OCI-LY3 (cell line): ENCODE results near the gene TMEM191C.
"Not testable (repeated sequence)": the region's sequence is repeated elsewhere in the genome, so short reads cannot be mapped to it uniquely, and the experiment has no call there.

Experiments used
- H2AFZ ChIP-seq: fragments of 200-600, 300-600 bp; shearing (Covaris generic); 2 replicates; pipeline ENCODE4 v1.6.0; 2014; ENCODE audit warnings: antibody characterized with exemption, low read depth, low read length
- H3K27ac ChIP-seq: fragments of 200-600, 300-600 bp; sonication (generic); 2 replicates; pipeline ENCODE4 v1.5.1; 2014; ENCODE audit warnings: mild to moderate bottlenecking, low read length, moderate library complexity, mixed read lengths
- H3K27me3 ChIP-seq: fragments of 200-600, 300-600 bp; sonication (generic); 2 replicates; pipeline ENCODE4 v1.6.1; 2014; ENCODE audit warnings: low read depth, low read length, mixed read lengths
- H3K36me3 ChIP-seq: fragments of 200-600, 300-600 bp; sonication (generic); replicated peaks from 2 replicates; pipeline ENCODE3; 2014; ENCODE audit warnings: low read depth, low read length, mixed read lengths
- H3K4me1 ChIP-seq: fragments of 300-600, 200-600 bp; sonication (generic); 2 replicates; pipeline ENCODE4 v1.6.1; 2014; ENCODE audit warnings: low read length, mixed read lengths
- H3K4me2 ChIP-seq: fragments of 200-600, 300-600 bp; sonication (generic); 2 replicates; pipeline ENCODE4 v1.6.1; 2014; ENCODE audit warnings: low read length, mixed read lengths
- H3K4me3 ChIP-seq: fragments of 300-600, 200-600 bp; sonication (generic); 2 replicates; pipeline ENCODE4 v1.5.1; 2014; ENCODE audit warnings: antibody characterized with exemption, mild to moderate bottlenecking, low read length, moderate library complexity
- H3K79me2 ChIP-seq: fragments of 300-600, 200-600 bp; shearing (Covaris generic); 2 replicates; pipeline ENCODE4 v1.6.1; 2014; ENCODE audit warnings: mild to moderate bottlenecking, low read length, mixed read lengths
- H3K9ac ChIP-seq: fragments of 300-600, 200-600 bp; shearing (Covaris generic); 2 replicates; pipeline ENCODE4 v1.6.0; 2014; ENCODE audit warnings: mild to moderate bottlenecking, low read length, moderate library complexity
- H3K9me3 ChIP-seq: fragments of 200-600, 300-600 bp; shearing (Covaris generic); 2 replicates; pipeline ENCODE4 v1.6.1; 2014; ENCODE audit warnings: low read length, mixed read lengths; ENCODE audit not compliant: insufficient read depth
- H4K20me1 ChIP-seq: fragments of 200-600, 300-600 bp; sonication (generic); 2 replicates; pipeline ENCODE4 v1.6.1; 2016; ENCODE audit warnings: low read length, mixed read lengths; ENCODE audit not compliant: insufficient read depth

The TMEM191C gene

GRCh38 chr22:21467337-21468193 lies at the start of gene TMEM191C:
TSS of gene TMEM191C (plus strand) at chr22:21467387. CDS start at chr22:21467460, 73 bp downstream.
- H3K4me1 ChIP-seq, H3K4me2 ChIP-seq, H2AFZ ChIP-seq, H3K27me3 ChIP-seq, H3K36me3 ChIP-seq, H3K79me2 ChIP-seq, H4K20me1 ChIP-seq, H3K9ac ChIP-seq, H3K9me3 ChIP-seq: not testable (repeated sequence)
- peak within 1 kb of the TSS; percentile 42 for H3K27ac ChIP-seq
- H3K4me3 ChIP-seq, result peak within 1 kb of the TSS; percentile 55

DNA sequence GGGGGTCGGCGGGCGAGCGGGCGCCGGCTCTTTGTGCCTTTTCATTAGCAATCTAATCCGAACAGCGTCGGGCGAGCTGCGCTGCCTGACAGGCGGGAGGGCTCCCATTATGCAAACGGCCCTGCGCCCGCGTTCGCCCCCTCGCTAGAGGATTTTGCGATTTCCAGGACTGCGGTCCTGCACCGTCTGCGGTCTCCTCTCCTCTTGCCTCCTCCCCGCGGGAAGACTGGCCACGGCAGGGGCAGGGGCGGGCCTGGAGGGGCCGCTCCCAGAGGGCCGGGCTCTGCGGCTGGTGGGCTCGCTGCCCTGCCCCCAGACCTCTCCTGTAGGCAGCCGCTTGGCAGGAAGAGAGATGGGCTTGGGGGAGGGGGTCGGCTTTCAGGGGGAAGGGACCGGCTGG lies 49.3 kb upstream of the TMEM191C start:
- H3K4me1 ChIP-seq, H3K4me2 ChIP-seq, H3K27ac ChIP-seq, H4K20me1 ChIP-seq, H3K9me3 ChIP-seq, H3K9ac ChIP-seq, H2AFZ ChIP-seq, H3K79me2 ChIP-seq, H3K27me3 ChIP-seq, H3K36me3 ChIP-seq: not testable (repeated sequence)
- peak overlapping the region; percentile 65; the same call in 1 of the 2 replicates for H3K4me3 ChIP-seq

- not testable (repeated sequence) for H3K4me3 ChIP-seq, H3K9me3 ChIP-seq, H3K9ac ChIP-seq, H3K36me3 ChIP-seq, H2AFZ ChIP-seq, H3K27me3 ChIP-seq, H3K79me2 ChIP-seq, H3K4me1 ChIP-seq, H3K27ac ChIP-seq, H4K20me1 ChIP-seq, H3K4me2 ChIP-seq
These were observed 48.1 kb upstream of the TMEM191C start for GRCh38 chr22:21418974-21419638.

GRCh38 chr22:21420180-21420763 lies 46.9 kb upstream of the TMEM191C start:
- H3K9me3 ChIP-seq, H3K9ac ChIP-seq, H3K27me3 ChIP-seq, H4K20me1 ChIP-seq, H3K79me2 ChIP-seq, H3K4me1 ChIP-seq, H3K4me2 ChIP-seq, H3K4me3 ChIP-seq, H2AFZ ChIP-seq, H3K36me3 ChIP-seq, H3K27ac ChIP-seq: not testable (repeated sequence)

- not testable (repeated sequence) for H3K27me3 ChIP-seq, H3K9ac ChIP-seq, H3K27ac ChIP-seq, H3K4me1 ChIP-seq, H3K4me2 ChIP-seq, H3K79me2 ChIP-seq, H3K9me3 ChIP-seq, H4K20me1 ChIP-seq, H2AFZ ChIP-seq, H3K4me3 ChIP-seq, H3K36me3 ChIP-seq
These were observed 43.0 kb upstream of the TMEM191C start for GRCh38 chr22:21424084-21424709.

DNA sequence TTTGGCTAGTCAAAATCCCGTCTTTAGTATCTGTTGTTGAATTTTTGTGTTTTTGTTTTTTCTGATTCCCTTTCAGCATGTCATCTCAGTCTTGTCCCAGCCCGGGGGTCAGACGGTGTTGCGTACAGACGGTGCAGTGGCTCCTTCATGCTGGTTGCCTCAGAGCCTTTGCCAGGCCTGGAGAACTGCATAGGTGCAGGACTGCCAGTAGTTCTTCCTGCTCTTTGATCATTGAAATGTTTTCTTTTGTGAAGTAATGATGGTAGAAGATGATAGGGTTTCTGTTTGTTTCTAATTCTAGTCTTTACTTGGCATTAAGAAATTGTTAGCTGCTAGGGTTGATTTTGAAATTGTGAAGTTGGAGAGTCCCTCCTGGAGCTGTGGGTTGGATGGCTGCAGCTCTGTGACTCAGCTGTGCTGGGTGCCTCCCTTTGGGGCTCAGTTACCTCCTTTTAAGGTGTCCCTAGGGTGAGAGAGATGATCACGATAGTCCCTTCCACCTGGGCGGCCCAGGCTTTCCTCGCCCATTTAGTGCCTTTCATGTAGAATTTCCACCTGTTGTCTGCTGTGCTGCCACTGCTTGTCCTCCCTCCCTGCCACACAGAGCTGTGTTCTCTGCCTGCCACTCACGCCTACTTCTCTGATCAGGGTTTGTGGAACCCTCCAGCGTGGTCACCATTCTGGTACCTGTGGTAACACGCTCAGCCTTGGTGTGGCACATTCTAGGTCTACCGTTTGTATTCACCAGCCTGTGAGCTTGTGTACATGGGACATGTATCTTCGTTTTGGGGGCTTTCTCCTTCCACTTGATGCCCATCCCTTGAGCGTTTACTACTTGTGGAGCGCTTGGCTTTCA lies 32.6 kb upstream of the TMEM191C start:
- H3K9me3 ChIP-seq, H3K27ac ChIP-seq, H3K27me3 ChIP-seq, H3K4me1 ChIP-seq, H3K4me3 ChIP-seq, H3K4me2 ChIP-seq, H4K20me1 ChIP-seq, H3K79me2 ChIP-seq, H3K9ac ChIP-seq, H2AFZ ChIP-seq, H3K36me3 ChIP-seq: not testable (repeated sequence)

GRCh38 chr22:21435998-21436810 lies 31.0 kb upstream of the TMEM191C start:
- not testable (repeated sequence) for H3K36me3 ChIP-seq, H3K9me3 ChIP-seq, H3K4me1 ChIP-seq, H3K27me3 ChIP-seq, H3K79me2 ChIP-seq, H4K20me1 ChIP-seq, H3K27ac ChIP-seq, H3K4me3 ChIP-seq, H3K4me2 ChIP-seq, H2AFZ ChIP-seq, H3K9ac ChIP-seq

GRCh38 chr22:21438013-21438412 lies 29.2 kb upstream of the TMEM191C start:
- not testable (repeated sequence) for H3K4me2 ChIP-seq

More at GRCh38 chr22:21438013-21438412, 29.2 kb upstream of the TMEM191C start:
- not testable (repeated sequence) for H2AFZ ChIP-seq, H3K27me3 ChIP-seq, H3K36me3 ChIP-seq, H3K9ac ChIP-seq, H3K79me2 ChIP-seq, H3K27ac ChIP-seq, H4K20me1 ChIP-seq, H3K9me3 ChIP-seq, H3K4me1 ChIP-seq, H3K4me3 ChIP-seq
